ENCODE results near the gene TEF. TPM values are rescaled to one million over a fixed set of nuclear protein-coding genes. Genes with fewer than 3 reads are reported as not detected.

TEF gene
- total RNA-seq, 1 donor = 8.6 TPM

- no peak for TF ChIP-seq CTCF (IDR thresholded peaks at IDR 0.05; ENCODE audit: insufficient read depth, low read depth, low read length)
- no peak overlapping the region for H3K4me3 ChIP-seq (ENCODE audit: low read depth, low read length)
- DNase-seq (ENCODE audit: low read depth) = no peak
Observed at GRCh38 chr22:41353862-41354575, 27.7 kb upstream of the TEF start.

- H3K4me3 ChIP-seq (ENCODE audit: low read depth, low read length) = no peak overlapping the region
- TF ChIP-seq CTCF (IDR thresholded peaks at IDR 0.05; ENCODE audit: insufficient read depth, low read depth, low read length) = no peak
- no peak for DNase-seq (ENCODE audit: low read depth)
Observed at GRCh38 chr22:41354979-41355378, 26.8 kb upstream of the TEF start.

- no peak overlapping the region for H3K4me3 ChIP-seq (ENCODE audit: low read depth, low read length)
- no peak for DNase-seq (ENCODE audit: low read depth)
- no peak for TF ChIP-seq CTCF (IDR thresholded peaks at IDR 0.05; ENCODE audit: insufficient read depth, low read depth, low read length)
Observed at GRCh38 chr22:41355895-41356294, 25.8 kb upstream of the TEF start.

- no peak overlapping the region for H3K4me3 ChIP-seq (ENCODE audit: low read depth, low read length)
- no peak for DNase-seq (ENCODE audit: low read depth)
- no peak for TF ChIP-seq CTCF (IDR thresholded peaks at IDR 0.05; ENCODE audit: insufficient read depth, low read depth, low read length)
Observed at GRCh38 chr22:41356430-41357028, 25.2 kb upstream of the TEF start.

GRCh38 chr22:41357191-41357590 lies 24.6 kb upstream of the TEF start:
- H3K4me3 ChIP-seq (ENCODE audit: low read depth, low read length) = no peak overlapping the region
- DNase-seq (ENCODE audit: low read depth) = no peak
- no peak for TF ChIP-seq CTCF (IDR thresholded peaks at IDR 0.05; ENCODE audit: insufficient read depth, low read depth, low read length)

GRCh38 chr22:41358927-41359326 lies 22.8 kb upstream of the TEF start:
- H3K4me3 ChIP-seq (ENCODE audit: low read depth, low read length) = no peak overlapping the region
- no peak for TF ChIP-seq CTCF (IDR thresholded peaks at IDR 0.05; ENCODE audit: insufficient read depth, low read depth, low read length)
- no peak for DNase-seq (ENCODE audit: low read depth)
